ENCODE results near the gene CCDC138. TPM values are rescaled to one million over a fixed set of nuclear protein-coding genes. Genes with fewer than 3 reads are reported as not detected.

Gene CCDC138
- total RNA-seq, 4 donors from 2014 or later: 3.7 to 5.5 (median 4.4) TPM; not detected in 1

GRCh38 chr2:108907822-108908712 is 121.5 kb downstream of the CCDC138 start:
- in situ Hi-C loops (cut with MboI; ENCODE audit: low pct_ligation_motif_present in 1 of 4, low pct_unique_long_range_greater_than_20kb in 1 of 4, low sequenced_read_pairs in 3 of 4): no loop called here
- H3K36me3 ChIP-seq: no peaks in the 10 kb centered on the region
- 84% methylated on average over 24 of the region's 24 CpGs; no CpG with 5 or more reads in 1 of the 2 donors for WGBS, 2 donors (ENCODE audit: low coverage in 1 of 2)
- H3K9me3 ChIP-seq: no peaks in the 10 kb centered on the region
- no peak overlapping the region for H3K27ac ChIP-seq
- TF ChIP-seq EP300 (IDR thresholded peaks at IDR 0.05; ENCODE audit: low read depth): no peak
- no peak for TF ChIP-seq POLR2AphosphoS5 (IDR thresholded peaks at IDR 0.05)
- TF ChIP-seq POLR2A (IDR thresholded peaks at IDR 0.05): no peak
- no peak for TF ChIP-seq CTCF (IDR thresholded peaks at IDR 0.05)
- H3K4me1 ChIP-seq: peaks cover 0 to 19% (median 1%) of the 10 kb centered on the region in 4 donors
- H3K27me3 ChIP-seq: no peaks in the 10 kb centered on the region
- no peak overlapping the region for H3K4me3 ChIP-seq
- intact Hi-C loops (cut with DNase I; ENCODE audit: low total_unique reads): no loop called here
- DNase-seq: no peak

GRCh38 chr2:108908713-108909070 is 122.1 kb downstream of the CCDC138 start:
- intact Hi-C loops (cut with DNase I; ENCODE audit: low total_unique reads) (no loop called here), in situ Hi-C loops (cut with MboI; ENCODE audit: low pct_ligation_motif_present in 1 of 4, low pct_unique_long_range_greater_than_20kb in 1 of 4, low sequenced_read_pairs in 3 of 4) (no loop called here)
- WGBS, 2 donors (ENCODE audit: low coverage in 1 of 2): 71 to 90% methylated on average over 1 of the region's 1 CpG
- DNase-seq: no peak
- Histone ChIP-seq H3K27me3 (no peaks in the 10 kb centered on the region), H3K9me3 (no peaks in the 10 kb centered on the region), H3K27ac (no peak overlapping the region), H3K4me1 (peaks cover 0 to 19% (median 1%) of the 10 kb centered on the region in 4 donors), H3K36me3 (no peaks in the 10 kb centered on the region), H3K4me3 (no peak overlapping the region)
- TF ChIP-seq POLR2AphosphoS5 (IDR thresholded peaks at IDR 0.05): no peak
- TF ChIP-seq POLR2A (IDR thresholded peaks at IDR 0.05): no peak
- no peak for TF ChIP-seq CTCF (IDR thresholded peaks at IDR 0.05)
- TF ChIP-seq EP300 (IDR thresholded peaks at IDR 0.05; ENCODE audit: low read depth): no peak

GRCh38 chr2:108909275-108909823 is 122.8 kb downstream of the CCDC138 start:
- intact Hi-C loops (cut with DNase I; ENCODE audit: low total_unique reads) (no loop called here), in situ Hi-C loops (cut with MboI; ENCODE audit: low pct_ligation_motif_present in 1 of 4, low pct_unique_long_range_greater_than_20kb in 1 of 4, low sequenced_read_pairs in 3 of 4) (no loop called here)
- Histone ChIP-seq H3K36me3 (no peaks in the 10 kb centered on the region), H3K4me1 (peaks cover 0 to 17% (median 1%) of the 10 kb centered on the region in 4 donors), H3K4me3 (no peak overlapping the region), H3K27ac (no peak overlapping the region), H3K9me3 (no peaks in the 10 kb centered on the region), H3K27me3 (no peaks in the 10 kb centered on the region)
- TF ChIP-seq POLR2AphosphoS5 (IDR thresholded peaks at IDR 0.05) (no peak), EP300 (IDR thresholded peaks at IDR 0.05; ENCODE audit: low read depth) (no peak), CTCF (IDR thresholded peaks at IDR 0.05) (no peak), POLR2A (IDR thresholded peaks at IDR 0.05) (no peak)
- WGBS, 2 donors (ENCODE audit: low coverage in 1 of 2): 91% methylated on average over 9 of the region's 9 CpGs; no CpG with 5 or more reads in 1 of the 2 donors
- DNase-seq: no peak

- TF ChIP-seq POLR2AphosphoS5 (IDR thresholded peaks at IDR 0.05) (no peak), CTCF (IDR thresholded peaks at IDR 0.05) (no peak), POLR2A (IDR thresholded peaks at IDR 0.05) (no peak), EP300 (IDR thresholded peaks at IDR 0.05; ENCODE audit: low read depth) (no peak)
Observed at GRCh38 chr2:108910011-108910431, 123.5 kb downstream of the CCDC138 start.

More at GRCh38 chr2:108910011-108910431, 123.5 kb downstream of the CCDC138 start:
- no peak overlapping the region for H3K27ac ChIP-seq
- H3K36me3 ChIP-seq: no peaks in the 10 kb centered on the region
- H3K4me1 ChIP-seq: peaks cover 0 to 10% (median 0%) of the 10 kb centered on the region in 4 donors
- no peaks in the 10 kb centered on the region for H3K9me3 ChIP-seq
- no peak overlapping the region for H3K4me3 ChIP-seq
- 88% methylated on average over 12 of the region's 12 CpGs; no CpG with 5 or more reads in 1 of the 2 donors for WGBS, 2 donors (ENCODE audit: low coverage in 1 of 2)
- DNase-seq: no peak
- intact Hi-C loops (cut with DNase I; ENCODE audit: low total_unique reads) (no loop called here), in situ Hi-C loops (cut with MboI; ENCODE audit: low pct_ligation_motif_present in 1 of 4, low pct_unique_long_range_greater_than_20kb in 1 of 4, low sequenced_read_pairs in 3 of 4) (no loop called here)
- no peaks in the 10 kb centered on the region for H3K27me3 ChIP-seq

Measured in transverse colon (tissue), 4 donors.